HCT116 (cell line): ENCODE results near the gene SLC8A1. TPM values are rescaled to one million over a fixed set of nuclear protein-coding genes. Genes with fewer than 3 reads are reported as not detected.

Experiments used
- ATAC-seq: fragments of 200-7000 bp; cut with Tn5 transposase; 2 replicates; pipeline ENCODE4 v1.9.1; 2020; ENCODE audit warnings: mild to moderate bottlenecking, moderate library complexity
- BruUV-seq: library from RNA; stranded (reverse); fragments of 400-500 nt; replicated peaks from 2 replicates; lab custom pipeline; 2021; lab: Mats Ljungman, UMichigan
- CTCF ChIA-PET: fragments of 300-600 bp; sonication (Branson Sonifier 250); formaldehyde crosslinking; loops from one replicate; lab custom pipeline; 2021; ENCODE audit warnings: antibody characterized with exemption; lab: Charles Lee
- POLR2A ChIA-PET: fragments of 300-600, 350-600 bp; sonication (Branson Sonifier 250); formaldehyde crosslinking; loops from one replicate; lab custom pipeline; 2021; ENCODE audit warnings: antibody characterized with exemption; lab: Charles Lee
- RAD21 ChIA-PET, 2 experiments: fragments of 300-600 bp; sonication (Branson Sonifier 250); formaldehyde crosslinking; loops; one replicate each; lab custom pipeline; 2023; ENCODE audit warnings: low total read pairs in 2 of 2; ENCODE audit not compliant: uncharacterized antibody in 2 of 2, unreplicated experiment in 2 of 2, low non-redundant PET in 1 of 2; lab: Charles Lee
- DNase-seq: peaks from one replicate; pipeline ENCODE4 v3.0.0-alpha.2; 2010; ENCODE audit warnings: low read depth, low spot score
- H2AFZ ChIP-seq: fragments of 200-600 bp; shearing (Covaris generic), sonication (generic); 2 replicates; pipeline ENCODE4 v1.6.1; 2017; ENCODE audit warnings: low read depth, mixed run types, mixed read lengths, antibody characterized with exemption, low read length; ENCODE audit not compliant: poor library complexity, severe bottlenecking
- H3K27ac ChIP-seq: 2 replicates; pipeline ENCODE4 v1.5.1; 2012; ENCODE audit warnings: low read depth, low read length
- H3K27me3 ChIP-seq: fragments of 200-600 bp; sonication (generic); 2 replicates; pipeline ENCODE4 v1.6.1; 2016; ENCODE audit warnings: mixed run types, low read length, mixed read lengths; ENCODE audit not compliant: insufficient read depth
- H3K36me3 ChIP-seq, 2 experiments: fragments of 200-500 bp in 1 of 2; fragments of 200-600 bp in 1 of 2; sonication (Bioruptor generic) in 1 of 2; sonication (generic) in 1 of 2; 2 replicates each; pipeline versions ENCODE4 v1.5.1 to v1.6.1; 2014 to 2016; ENCODE audit warnings: low read length in 2 of 2, inconsistent platforms in 1 of 2, mixed read lengths in 1 of 2, mixed run types in 1 of 2; ENCODE audit not compliant: insufficient read depth in 2 of 2, control insufficient read depth in 1 of 2
- H3K4me1 ChIP-seq, 2 experiments: fragments of 200-600 bp in 1 of 2; sonication (generic) in 1 of 2; 2 replicates each; pipeline versions ENCODE4 v1.5.1 to v1.6.1; 2012 to 2017; ENCODE audit warnings: low read length in 2 of 2, inconsistent platforms in 1 of 2, mild to moderate bottlenecking in 1 of 2, mixed read lengths in 1 of 2, mixed run types in 1 of 2, moderate library complexity in 1 of 2; ENCODE audit not compliant: insufficient read depth in 2 of 2, control insufficient read depth in 1 of 2
- H3K4me2 ChIP-seq: fragments of 200-600 bp; sonication (generic); 2 replicates; pipeline ENCODE4 v1.6.1; 2017; ENCODE audit warnings: mixed run types, low read length, mixed read lengths
- H3K4me3 ChIP-seq, 2 experiments: fragments of 200-600 bp in 1 of 2; sonication (generic) in 1 of 2; replicated peaks in 1 of 2; 2 replicates each; pipeline ENCODE4 v1.5.1; 2011 to 2016; ENCODE audit warnings: low read length in 2 of 2, control low read depth in 1 of 2, low read depth in 1 of 2, mild to moderate bottlenecking in 1 of 2, mixed read lengths in 1 of 2, mixed run types in 1 of 2
- H3K79me2 ChIP-seq: fragments of 200-600 bp; sonication (generic); 2 replicates; pipeline ENCODE4 v1.6.1; 2017; ENCODE audit warnings: mild to moderate bottlenecking, mixed run types, low read length, moderate library complexity, mixed read lengths; ENCODE audit not compliant: insufficient read depth
- H3K9ac ChIP-seq: fragments of 200-600 bp; sonication (generic); 2 replicates; pipeline ENCODE4 v1.6.1; 2016; ENCODE audit warnings: low read length, mixed read lengths
- H3K9me2 ChIP-seq: fragments of 200-600 bp; sonication (generic), shearing (Covaris generic); 2 replicates; pipeline ENCODE4 v1.6.1; 2017; ENCODE audit warnings: mixed run types, mild to moderate bottlenecking, moderate library complexity; ENCODE audit not compliant: insufficient read depth
- H3K9me3 ChIP-seq, 2 experiments: fragments of 200-500 bp in 1 of 2; fragments of 200-600 bp in 1 of 2; sonication (Bioruptor generic) in 1 of 2; sonication (generic) in 1 of 2; 2 replicates each; pipeline ENCODE4 v1.6.1; 2014 to 2017; ENCODE audit warnings: low read length in 2 of 2, mixed read lengths in 2 of 2, inconsistent platforms in 1 of 2, low read depth in 1 of 2, mild to moderate bottlenecking in 1 of 2, mixed run types in 1 of 2, moderate library complexity in 1 of 2; ENCODE audit not compliant: control insufficient read depth in 1 of 2, insufficient read depth in 1 of 2
- H4K20me1 ChIP-seq: fragments of 200-600 bp; sonication (generic), shearing (Covaris generic); 2 replicates; pipeline ENCODE4 v1.6.1; 2017; ENCODE audit warnings: mixed run types, mild to moderate bottlenecking, moderate library complexity; ENCODE audit not compliant: insufficient read depth
- ATF3 ChIP-seq: IDR thresholded peaks from 2 replicates; pipeline ENCODE4 v1.6.1; 2012
- CBX3 ChIP-seq: IDR thresholded peaks from 2 replicates; pipeline ENCODE4 v1.6.1; 2012; ENCODE audit warnings: low read depth
- EGR1 ChIP-seq: IDR thresholded peaks from 2 replicates; pipeline ENCODE4 v1.6.1; 2012; ENCODE audit warnings: low read depth
- EZH2 ChIP-seq: fragments of 200-600 bp; sonication (generic); IDR thresholded peaks from 2 replicates; pipeline ENCODE4 v1.6.1; 2017; ENCODE audit warnings: antibody characterized with exemption, mixed run types
- EZH2phosphoT487 ChIP-seq: fragments of 200-600 bp; IDR thresholded peaks from 2 replicates; pipeline ENCODE4 v1.6.1; 2018; ENCODE audit warnings: antibody characterized with exemption, borderline replicate concordance
- JUND ChIP-seq: IDR thresholded peaks from 2 replicates; pipeline ENCODE4 v1.6.1; 2012
- POLR2A ChIP-seq: IDR thresholded peaks from 2 replicates; pipeline ENCODE4 v1.7.0; 2011; ENCODE audit warnings: borderline replicate concordance; ENCODE audit not compliant: insufficient read depth, insufficient read length; ENCODE audit errors: extremely low read depth
- POLR2AphosphoS5 ChIP-seq: IDR thresholded peaks from 2 replicates; pipeline ENCODE4 v1.6.1; 2011; ENCODE audit warnings: mild to moderate bottlenecking, low read depth, low read length, moderate library complexity
- RAD21 ChIP-seq: IDR thresholded peaks from 2 replicates; pipeline ENCODE4 v1.6.1; 2012; ENCODE audit warnings: low read depth, mild to moderate bottlenecking
- REST ChIP-seq: IDR thresholded peaks from 2 replicates; pipeline ENCODE4 v1.6.1; 2012; ENCODE audit warnings: low read depth
- TCF7L2 ChIP-seq: IDR thresholded peaks from 2 replicates; pipeline ENCODE4 v1.7.0; 2011; ENCODE audit warnings: borderline replicate concordance, inconsistent platforms; ENCODE audit not compliant: insufficient read depth, insufficient read length; ENCODE audit errors: extremely low read depth
- YY1 ChIP-seq: IDR thresholded peaks from 2 replicates; pipeline ENCODE4 v1.6.1; 2011; ENCODE audit warnings: low read length, low read depth, moderate library complexity, mild to moderate bottlenecking; ENCODE audit not compliant: insufficient replicate concordance; ENCODE audit errors: extremely low read depth
- ZFX ChIP-seq: fragments of 450-650 bp; IDR thresholded peaks from 2 replicates; pipeline ENCODE4 v1.6.1; 2017
- ZNF274 ChIP-seq: fragments of 200-500 bp; sonication (Bioruptor generic); IDR thresholded peaks from 2 replicates; pipeline ENCODE4 v1.6.1; 2014; ENCODE audit warnings: mild to moderate bottlenecking, low read depth, low read length, inconsistent platforms
- intact Hi-C: fragments of 100-400 bp; cut with micrococcal nuclease; formaldehyde crosslinking; loops from 2 replicates; pipeline ENCODE4 v1.10.0; 2022
- total RNA-seq: library from RNA; stranded (reverse); gene quantifications from one replicate; pipeline ENCODE4 v1.2.1, GENCODE V29; 2021; ENCODE audit not compliant: unreplicated experiment
- TF ChIP-seq, protein P1 (sequence below): IDR thresholded peaks from 2 replicates; pipeline ENCODE4 v1.6.1; 2011; ENCODE audit warnings: mild to moderate bottlenecking, low read length, moderate library complexity; ENCODE audit not compliant: insufficient replicate concordance; ENCODE audit errors: extremely low read depth
- TF ChIP-seq, protein P2 (sequence below), 3 experiments: fragments of 200-600 bp in 1 of 3; sonication (generic) in 1 of 3; IDR thresholded peaks in 2 of 3; conservative IDR thresholded peaks in 1 of 3; 2 replicates each; pipeline ENCODE4 v1.5.1; 2012 to 2017; ENCODE audit warnings: low read depth in 2 of 3, low read length in 2 of 3, antibody characterized with exemption in 1 of 3, borderline replicate concordance in 1 of 3, control low read depth in 1 of 3, mild to moderate bottlenecking in 1 of 3, mixed read lengths in 1 of 3, mixed run types in 1 of 3, moderate library complexity in 1 of 3; ENCODE audit not compliant: insufficient read depth in 1 of 3

Gene SLC8A1
- total RNA-seq, 1 experiment from 2014 or later = 0.07 TPM

DNA sequence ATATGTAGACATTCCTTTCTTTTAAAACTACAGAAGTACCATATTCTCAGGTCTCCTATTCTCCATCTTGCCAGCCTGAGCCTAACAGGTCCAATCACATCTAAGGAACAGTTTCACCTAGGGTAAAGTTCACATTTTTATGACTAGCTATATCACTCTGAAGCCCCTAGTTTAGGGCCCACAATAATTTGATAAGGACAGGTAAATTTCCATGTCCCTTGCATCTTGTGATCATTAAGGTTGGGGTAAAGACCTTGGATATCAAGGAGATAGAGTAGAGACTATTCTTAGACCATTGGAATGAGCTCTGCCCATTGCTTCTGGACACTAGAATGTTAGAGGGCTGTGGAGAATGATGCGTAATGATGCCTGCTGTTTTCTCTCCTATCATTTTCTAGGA is 185.7 kb downstream of the SLC8A1 start (continued):
- no peak for TF ChIP-seq REST
- TF ChIP-seq, protein P1, sequence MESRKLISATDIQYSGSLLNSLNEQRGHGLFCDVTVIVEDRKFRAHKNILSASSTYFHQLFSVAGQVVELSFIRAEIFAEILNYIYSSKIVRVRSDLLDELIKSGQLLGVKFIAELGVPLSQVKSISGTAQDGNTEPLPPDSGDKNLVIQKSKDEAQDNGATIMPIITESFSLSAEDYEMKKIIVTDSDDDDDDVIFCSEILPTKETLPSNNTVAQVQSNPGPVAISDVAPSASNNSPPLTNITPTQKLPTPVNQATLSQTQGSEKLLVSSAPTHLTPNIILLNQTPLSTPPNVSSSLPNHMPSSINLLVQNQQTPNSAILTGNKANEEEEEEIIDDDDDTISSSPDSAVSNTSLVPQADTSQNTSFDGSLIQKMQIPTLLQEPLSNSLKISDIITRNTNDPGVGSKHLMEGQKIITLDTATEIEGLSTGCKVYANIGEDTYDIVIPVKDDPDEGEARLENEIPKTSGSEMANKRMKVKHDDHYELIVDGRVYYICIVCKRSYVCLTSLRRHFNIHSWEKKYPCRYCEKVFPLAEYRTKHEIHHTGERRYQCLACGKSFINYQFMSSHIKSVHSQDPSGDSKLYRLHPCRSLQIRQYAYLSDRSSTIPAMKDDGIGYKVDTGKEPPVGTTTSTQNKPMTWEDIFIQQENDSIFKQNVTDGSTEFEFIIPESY = no peak
- no peak for TF ChIP-seq RAD21
- no peak for TF ChIP-seq JUND
- TF ChIP-seq POLR2AphosphoS5 = no peak
- TF ChIP-seq POLR2A = no peak
- TF ChIP-seq EZH2phosphoT487 = no peak
- no peak for TF ChIP-seq EGR1
- no peak for TF ChIP-seq ZNF274
- no peak for TF ChIP-seq EZH2
- TF ChIP-seq ZFX = no peak

GRCh38 chr2:40265602-40266001 is 186.3 kb downstream of the SLC8A1 start:
- POLR2A ChIA-PET = no interaction called here
- peaks cover 15% of the 10 kb centered on the region for H3K27me3 ChIP-seq
- H3K4me1 ChIP-seq = no peaks in the 10 kb centered on the region
- no peaks in the 10 kb centered on the region for H3K36me3 ChIP-seq
- H3K9me2 ChIP-seq = no peaks in the 10 kb centered on the region
- H4K20me1 ChIP-seq = no peaks in the 10 kb centered on the region
- H3K27ac ChIP-seq = no peak overlapping the region
- RAD21 ChIA-PET = no interaction called here
- intact Hi-C loops = no loop called here
- H3K9ac ChIP-seq = no peak overlapping the region
- DNase-seq = no peak
- H3K4me3 ChIP-seq = no peak overlapping the region
- no peaks in the 10 kb centered on the region for H3K9me3 ChIP-seq
- CTCF ChIA-PET = no interaction called here
- no peak overlapping the region for H2AFZ ChIP-seq
- ATAC-seq = no peak
- no peak overlapping the region for H3K4me2 ChIP-seq
- BruUV-seq = no TSS peak
- H3K79me2 ChIP-seq = no peaks in the 10 kb centered on the region
- TF ChIP-seq YY1 (no peak), ATF3 (no peak), CBX3 (no peak), ZNF274 (no peak), TCF7L2 (no peak)
- TF ChIP-seq, protein P1 = no peak
- TF ChIP-seq, protein P2, sequence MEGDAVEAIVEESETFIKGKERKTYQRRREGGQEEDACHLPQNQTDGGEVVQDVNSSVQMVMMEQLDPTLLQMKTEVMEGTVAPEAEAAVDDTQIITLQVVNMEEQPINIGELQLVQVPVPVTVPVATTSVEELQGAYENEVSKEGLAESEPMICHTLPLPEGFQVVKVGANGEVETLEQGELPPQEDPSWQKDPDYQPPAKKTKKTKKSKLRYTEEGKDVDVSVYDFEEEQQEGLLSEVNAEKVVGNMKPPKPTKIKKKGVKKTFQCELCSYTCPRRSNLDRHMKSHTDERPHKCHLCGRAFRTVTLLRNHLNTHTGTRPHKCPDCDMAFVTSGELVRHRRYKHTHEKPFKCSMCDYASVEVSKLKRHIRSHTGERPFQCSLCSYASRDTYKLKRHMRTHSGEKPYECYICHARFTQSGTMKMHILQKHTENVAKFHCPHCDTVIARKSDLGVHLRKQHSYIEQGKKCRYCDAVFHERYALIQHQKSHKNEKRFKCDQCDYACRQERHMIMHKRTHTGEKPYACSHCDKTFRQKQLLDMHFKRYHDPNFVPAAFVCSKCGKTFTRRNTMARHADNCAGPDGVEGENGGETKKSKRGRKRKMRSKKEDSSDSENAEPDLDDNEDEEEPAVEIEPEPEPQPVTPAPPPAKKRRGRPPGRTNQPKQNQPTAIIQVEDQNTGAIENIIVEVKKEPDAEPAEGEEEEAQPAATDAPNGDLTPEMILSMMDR (IDR thresholded peaks at IDR 0.05 in 2 of 3, conservative IDR thresholded peaks at IDR 0.05 in 1 of 3; ENCODE audit: borderline replicate concordance in 1 of 3, insufficient read depth in 1 of 3, low read depth in 2 of 3, low read length in 2 of 3) = no peak
